ENCODE measurements around the gene C12orf56. TPM values are rescaled to one million over a fixed set of nuclear protein-coding genes. Genes with fewer than 3 reads are reported as not detected.

The C12orf56 gene
- total and polyA plus RNA-seq, 4 donors: 0.08 to 0.47 (median 0.24) TPM; not detected in 1

GRCh38 chr12:64335886-64336466 lies 54.6 kb downstream of the C12orf56 start:
- H3K4me1 ChIP-seq (ENCODE audit: control insufficient read depth in 4 of 4, insufficient read depth in 4 of 4, low read length in 3 of 4): no peaks in the 10 kb centered on the region
- H3K27ac ChIP-seq (ENCODE audit: low read depth in 1 of 2, low read length in 2 of 2): no peak overlapping the region
- no peak for DNase-seq (ENCODE audit: low spot score)
- no peak overlapping the region for H3K4me3 ChIP-seq (ENCODE audit: low read depth in 1 of 3, low read length in 3 of 3)
- no peaks in the 10 kb centered on the region for H3K27me3 ChIP-seq (ENCODE audit: control insufficient read depth in 4 of 4, insufficient read depth in 4 of 4, low read length in 3 of 4)
- H3K9ac ChIP-seq (ENCODE audit: low read depth in 1 of 2, low read length in 2 of 2): no peak overlapping the region
- TF ChIP-seq FOXA1 (IDR thresholded peaks at IDR 0.05) (no peak), GABPA (IDR thresholded peaks at IDR 0.05 in 1 of 2, conservative IDR thresholded peaks at IDR 0.05 in 1 of 2) (no peak), TAF1 (conservative IDR thresholded peaks at IDR 0.05) (no peak), SP1 (IDR thresholded peaks at IDR 0.05) (no peak), MAX (IDR thresholded peaks at IDR 0.05) (no peak), REST (IDR thresholded peaks at IDR 0.05) (no peak), NR2F2 (IDR thresholded peaks at IDR 0.05) (no peak), YY1 (IDR thresholded peaks at IDR 0.05) (no peak), ZBTB33 (IDR thresholded peaks at IDR 0.05) (no peak)
- no peaks in the 10 kb centered on the region for H3K36me3 ChIP-seq (ENCODE audit: control insufficient read depth in 4 of 4, insufficient read depth in 3 of 4, low read depth in 1 of 4, low read length in 3 of 4)
- 84% methylated on average over 4 of the region's 4 CpGs for WGBS
- H3K9me3 ChIP-seq (ENCODE audit: control insufficient read depth in 4 of 4, low read length in 3 of 4): peaks cover 0 to 1% (median 0%) of the 10 kb centered on the region in 4 donors

- Histone ChIP-seq H3K36me3 (ENCODE audit: control insufficient read depth in 4 of 4, insufficient read depth in 3 of 4, low read depth in 1 of 4, low read length in 3 of 4) (no peaks in the 10 kb centered on the region), H3K9ac (ENCODE audit: low read depth in 1 of 2, low read length in 2 of 2) (no peak overlapping the region), H3K4me1 (ENCODE audit: control insufficient read depth in 4 of 4, insufficient read depth in 4 of 4, low read length in 3 of 4) (no peaks in the 10 kb centered on the region), H3K27me3 (ENCODE audit: control insufficient read depth in 4 of 4, insufficient read depth in 4 of 4, low read length in 3 of 4) (no peaks in the 10 kb centered on the region), H3K27ac (ENCODE audit: low read depth in 1 of 2, low read length in 2 of 2) (no peak overlapping the region), H3K9me3 (ENCODE audit: control insufficient read depth in 4 of 4, low read length in 3 of 4) (no peaks in the 10 kb centered on the region), H3K4me3 (ENCODE audit: low read depth in 1 of 3, low read length in 3 of 3) (no peak overlapping the region)
- TF ChIP-seq RAD21 (IDR thresholded peaks at IDR 0.05): no peak
- no peak for TF ChIP-seq FOXA2 (IDR thresholded peaks at IDR 0.05)
- no peak for TF ChIP-seq MAX (IDR thresholded peaks at IDR 0.05)
- TF ChIP-seq TAF1 (conservative IDR thresholded peaks at IDR 0.05): no peak
- TF ChIP-seq HNF4A (conservative IDR thresholded peaks at IDR 0.05): no peak
- no peak for TF ChIP-seq NR2F2 (IDR thresholded peaks at IDR 0.05)
- no peak for TF ChIP-seq FOXA1 (IDR thresholded peaks at IDR 0.05)
- no peak for TF ChIP-seq SP1 (IDR thresholded peaks at IDR 0.05)
- TF ChIP-seq REST (IDR thresholded peaks at IDR 0.05): no peak
- TF ChIP-seq JUND (IDR thresholded peaks at IDR 0.05): no peak
- TF ChIP-seq YY1 (IDR thresholded peaks at IDR 0.05): no peak
- no peak for TF ChIP-seq ZBTB33 (IDR thresholded peaks at IDR 0.05)
- 88% methylated on average over 2 of the region's 2 CpGs for WGBS
- DNase-seq (ENCODE audit: low spot score): no peak
Observed at GRCh38 chr12:64332938-64333337, 57.6 kb downstream of the C12orf56 start.
